ENCODE data around the gene ERAL1. TPM values are rescaled to one million over a fixed set of nuclear protein-coding genes. Genes with fewer than 3 reads are reported as not detected.
"Not testable (repeated sequence)": the region's sequence is repeated elsewhere in the genome, so short reads cannot be mapped to it uniquely, and the experiment has no call there.

Gene ERAL1
- total and polyA plus RNA-seq, 4 donors: 23.4 to 68.2 (median 48.1) TPM

DNA sequence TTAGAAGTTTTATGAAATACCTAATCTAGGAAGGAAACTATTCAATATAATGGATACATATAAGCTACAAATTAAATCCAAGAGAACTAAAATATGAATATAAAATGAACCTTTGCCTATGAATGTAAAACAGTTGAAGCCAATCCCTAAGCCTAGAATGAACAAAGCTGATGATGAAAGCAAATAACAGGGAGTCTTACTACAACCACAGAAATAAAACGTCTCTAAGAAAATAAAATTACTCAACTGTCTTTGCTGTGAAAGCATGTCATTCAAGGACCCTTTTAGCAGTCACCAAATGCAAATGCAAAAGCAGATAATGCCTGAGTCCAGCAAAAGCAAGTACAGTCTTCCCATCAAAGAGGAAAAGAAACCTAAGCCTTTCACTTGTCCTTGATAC is 35.2 kb upstream of the ERAL1 start:
- H3K9me3 ChIP-seq (ENCODE audit: control insufficient read depth, insufficient read depth, low read length): no peaks in the 10 kb centered on the region
- 14% methylated on average over 1 of the region's 1 CpG for WGBS (ENCODE audit: insufficient coverage)
- no peak for DNase-seq (ENCODE audit: low read depth in 4 of 6, low spot score in 6 of 6)

GRCh38 chr17:28827672-28828071 is 27.1 kb upstream of the ERAL1 start:
- Histone ChIP-seq H3K9me3 (ENCODE audit: control insufficient read depth, insufficient read depth, low read length) (no peaks in the 10 kb centered on the region), H3K27ac (ENCODE audit: low read depth, low read length) (no peak overlapping the region), H3K4me3 (ENCODE audit: low read depth, low read length) (no peak overlapping the region), H3K4me1 (ENCODE audit: control insufficient read depth, insufficient read depth, low read length) (no peaks in the 10 kb centered on the region), H3K27me3 (ENCODE audit: control insufficient read depth, insufficient read depth, low read length) (no peaks in the 10 kb centered on the region), H3K36me3 (ENCODE audit: control insufficient read depth, insufficient read depth, low read length) (peaks cover 10% of the 10 kb centered on the region)
- no CpG with 5 or more reads among the region's 1 CpG for WGBS (ENCODE audit: insufficient coverage)
- no peak for DNase-seq (ENCODE audit: low read depth in 4 of 6, low spot score in 6 of 6)

More for the DNA sequence above, 35.2 kb upstream of the ERAL1 start:
- Histone ChIP-seq H3K4me1 (ENCODE audit: control insufficient read depth, insufficient read depth, low read length) (peaks cover 5% of the 10 kb centered on the region), H3K36me3 (ENCODE audit: control insufficient read depth, insufficient read depth, low read length) (peaks cover 2% of the 10 kb centered on the region), H3K27ac (ENCODE audit: low read depth, low read length) (no peak overlapping the region), H3K4me3 (ENCODE audit: low read depth, low read length) (no peak overlapping the region), H3K27me3 (ENCODE audit: control insufficient read depth, insufficient read depth, low read length) (no peaks in the 10 kb centered on the region)

DNA sequence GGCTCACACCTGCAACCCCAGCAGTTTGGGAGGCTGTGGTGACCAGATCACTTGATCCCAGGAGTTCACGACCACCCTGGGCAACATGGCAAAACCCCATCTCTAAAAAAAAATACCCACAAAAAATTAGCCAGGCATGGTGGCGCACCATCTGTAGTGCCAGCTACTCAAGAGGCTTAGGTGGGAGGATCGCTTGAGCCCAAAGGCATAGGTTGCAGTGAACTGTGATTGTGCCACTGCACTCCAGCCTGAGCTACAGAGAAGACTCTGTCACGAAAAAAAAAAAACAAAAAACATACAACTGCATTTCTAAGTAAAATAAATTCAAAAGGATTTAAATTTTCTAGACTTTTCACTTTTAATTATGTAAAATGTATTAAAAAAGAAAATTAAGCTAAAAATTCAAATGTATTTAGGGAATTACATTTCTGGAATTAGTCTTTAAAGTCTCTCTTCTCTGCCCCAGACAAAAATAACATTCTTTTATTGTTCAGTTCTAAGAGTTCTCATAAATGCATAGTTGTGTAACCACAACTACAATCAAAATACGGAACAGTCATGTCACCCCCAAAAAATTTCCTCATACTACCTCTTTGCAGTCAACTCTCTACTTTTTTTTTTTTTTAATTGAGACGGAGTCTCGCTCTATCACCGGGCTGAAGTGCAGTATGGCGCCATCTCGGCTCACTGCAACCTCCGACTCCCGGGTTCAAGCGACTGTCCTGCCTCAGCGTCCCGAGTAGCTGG is 26.3 kb upstream of the ERAL1 start:
- no peaks in the 10 kb centered on the region for H3K27me3 ChIP-seq (ENCODE audit: control insufficient read depth, insufficient read depth, low read length)
- WGBS (ENCODE audit: insufficient coverage): 98% methylated on average over 9 of the region's 15 CpGs
- no peak overlapping the region for H3K27ac ChIP-seq (ENCODE audit: low read depth, low read length)
- no peaks in the 10 kb centered on the region for H3K4me1 ChIP-seq (ENCODE audit: control insufficient read depth, insufficient read depth, low read length)
- no peaks in the 10 kb centered on the region for H3K9me3 ChIP-seq (ENCODE audit: control insufficient read depth, insufficient read depth, low read length)
- no peak for DNase-seq (ENCODE audit: low read depth in 4 of 6, low spot score in 6 of 6)
- peaks cover 10% of the 10 kb centered on the region for H3K36me3 ChIP-seq (ENCODE audit: control insufficient read depth, insufficient read depth, low read length)
- H3K4me3 ChIP-seq (ENCODE audit: low read depth, low read length): no peak overlapping the region

DNA sequence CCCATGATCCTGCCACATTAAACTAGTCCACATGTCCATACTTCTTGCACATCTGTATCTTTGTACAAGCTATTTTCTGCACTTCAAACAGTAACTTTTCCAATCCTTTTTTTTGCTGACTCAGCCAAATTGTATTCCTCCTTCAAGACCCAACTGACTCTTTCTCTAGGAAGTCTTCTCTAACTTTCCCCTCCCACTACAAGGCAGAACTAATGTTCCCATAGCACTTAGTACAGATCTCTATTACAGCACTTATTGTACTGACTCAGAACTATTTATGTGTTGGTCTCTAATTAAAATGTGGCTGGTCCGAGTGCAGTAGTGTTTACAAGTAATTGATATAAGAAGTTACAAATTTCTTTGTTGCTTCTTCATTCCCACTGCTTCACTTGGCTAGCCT is 20.4 kb upstream of the ERAL1 start:
- H3K36me3 ChIP-seq (ENCODE audit: control insufficient read depth, insufficient read depth, low read length): peaks cover 4% of the 10 kb centered on the region
- no peak overlapping the region for H3K27ac ChIP-seq (ENCODE audit: low read depth, low read length)
- no CpG with 5 or more reads among the region's 1 CpG for WGBS (ENCODE audit: insufficient coverage)
- no peaks in the 10 kb centered on the region for H3K4me1 ChIP-seq (ENCODE audit: control insufficient read depth, insufficient read depth, low read length)
- no peaks in the 10 kb centered on the region for H3K27me3 ChIP-seq (ENCODE audit: control insufficient read depth, insufficient read depth, low read length)
- H3K9me3 ChIP-seq (ENCODE audit: control insufficient read depth, insufficient read depth, low read length): no peaks in the 10 kb centered on the region
- DNase-seq (ENCODE audit: low read depth in 4 of 6, low spot score in 6 of 6): no peak
- no peak overlapping the region for H3K4me3 ChIP-seq (ENCODE audit: low read depth, low read length)

DNA sequence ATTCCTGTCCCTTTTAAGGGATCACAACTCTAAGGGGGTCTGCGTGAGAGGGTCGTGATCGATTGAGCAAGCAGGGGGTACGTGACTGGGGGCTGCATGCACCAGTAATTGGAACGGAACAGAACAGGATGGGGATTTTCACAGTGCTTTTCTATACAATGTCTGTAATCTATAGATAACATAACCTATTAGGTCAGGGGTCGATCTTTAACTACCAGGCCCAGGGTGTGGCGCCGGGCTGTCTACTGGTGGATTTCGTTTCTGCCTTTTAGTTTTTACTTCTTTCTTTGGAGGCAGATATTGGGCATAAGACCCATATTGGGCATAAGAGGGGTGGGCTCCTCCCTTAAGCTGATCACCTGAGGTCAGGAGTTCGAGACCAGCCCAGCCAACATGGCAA is 18.3 kb upstream of the ERAL1 start:
- not testable (repeated sequence) for H3K36me3 ChIP-seq (ENCODE audit: control insufficient read depth, insufficient read depth, low read length); H3K4me3 ChIP-seq (ENCODE audit: low read depth, low read length); H3K27ac ChIP-seq (ENCODE audit: low read depth, low read length); DNase-seq (ENCODE audit: low read depth in 4 of 6, low spot score in 6 of 6); H3K27me3 ChIP-seq (ENCODE audit: control insufficient read depth, insufficient read depth, low read length); H3K9me3 ChIP-seq (ENCODE audit: control insufficient read depth, insufficient read depth, low read length)
- H3K4me1 ChIP-seq (ENCODE audit: control insufficient read depth, insufficient read depth, low read length): peaks cover 16% of the 10 kb centered on the region
- WGBS (ENCODE audit: insufficient coverage): 96% methylated on average over 3 of the region's 10 CpGs

DNA sequence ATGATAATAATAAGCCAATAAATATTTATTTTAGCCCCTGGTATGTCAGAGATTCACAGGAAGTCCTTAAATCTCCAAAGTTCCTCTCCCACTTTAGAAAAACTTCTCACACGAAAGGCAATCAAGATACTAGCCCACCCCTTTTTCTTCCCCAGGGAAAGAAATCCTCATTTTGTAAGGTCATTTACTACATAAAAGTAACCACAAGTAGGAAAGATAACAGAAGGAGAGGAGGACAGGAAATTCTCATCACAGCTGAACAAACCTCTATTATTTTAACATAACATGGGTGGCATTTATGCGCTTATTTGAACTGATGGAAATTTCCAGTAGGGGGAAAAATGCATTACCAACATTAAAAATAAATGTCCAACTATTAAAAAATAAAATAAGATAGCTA is 15.6 kb upstream of the ERAL1 start:
- WGBS (ENCODE audit: insufficient coverage): no CpG with 5 or more reads among the region's 2 CpGs
- Histone ChIP-seq H3K4me3 (ENCODE audit: low read depth, low read length) (no peak overlapping the region), H3K27me3 (ENCODE audit: control insufficient read depth, insufficient read depth, low read length) (no peaks in the 10 kb centered on the region), H3K36me3 (ENCODE audit: control insufficient read depth, insufficient read depth, low read length) (no peaks in the 10 kb centered on the region), H3K4me1 (ENCODE audit: control insufficient read depth, insufficient read depth, low read length) (peaks cover 22% of the 10 kb centered on the region), H3K27ac (ENCODE audit: low read depth, low read length) (no peak overlapping the region), H3K9me3 (ENCODE audit: control insufficient read depth, insufficient read depth, low read length) (no peaks in the 10 kb centered on the region)
- peak in 1 of 6 donors; percentile 12 for DNase-seq (ENCODE audit: low read depth in 4 of 6, low spot score in 6 of 6)

DNA sequence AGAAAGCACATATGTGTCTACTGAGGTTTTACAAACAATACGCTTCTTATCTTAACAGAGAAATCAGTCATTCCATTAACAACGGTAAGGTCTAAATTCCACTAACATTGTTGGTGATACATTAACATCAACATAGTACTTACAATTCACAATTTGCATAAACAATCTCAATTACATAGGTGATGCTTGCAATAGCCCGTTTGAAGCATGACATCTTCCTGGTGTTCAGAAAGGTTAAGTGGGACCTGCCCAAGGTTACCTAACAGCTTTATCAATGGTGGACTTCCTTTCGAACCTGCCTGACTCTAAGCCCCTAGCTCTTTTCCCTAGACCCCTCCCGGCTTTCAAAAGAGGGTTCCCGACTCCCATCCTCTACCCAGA is 12.9 kb upstream of the ERAL1 start:
- H3K36me3 ChIP-seq (ENCODE audit: control insufficient read depth, insufficient read depth, low read length): no peaks in the 10 kb centered on the region
- peak overlapping the region; percentile 70 for H3K27ac ChIP-seq (ENCODE audit: low read depth, low read length)
- DNase-seq (ENCODE audit: low read depth in 4 of 6, low spot score in 6 of 6): no peak
- 12% methylated on average over 6 of the region's 6 CpGs for WGBS (ENCODE audit: insufficient coverage)
- no peaks in the 10 kb centered on the region for H3K27me3 ChIP-seq (ENCODE audit: control insufficient read depth, insufficient read depth, low read length)
- H3K4me3 ChIP-seq (ENCODE audit: low read depth, low read length): peak overlapping the region; percentile 90
- H3K9me3 ChIP-seq (ENCODE audit: control insufficient read depth, insufficient read depth, low read length): no peaks in the 10 kb centered on the region
- H3K4me1 ChIP-seq (ENCODE audit: control insufficient read depth, insufficient read depth, low read length): peaks cover 22% of the 10 kb centered on the region

DNA sequence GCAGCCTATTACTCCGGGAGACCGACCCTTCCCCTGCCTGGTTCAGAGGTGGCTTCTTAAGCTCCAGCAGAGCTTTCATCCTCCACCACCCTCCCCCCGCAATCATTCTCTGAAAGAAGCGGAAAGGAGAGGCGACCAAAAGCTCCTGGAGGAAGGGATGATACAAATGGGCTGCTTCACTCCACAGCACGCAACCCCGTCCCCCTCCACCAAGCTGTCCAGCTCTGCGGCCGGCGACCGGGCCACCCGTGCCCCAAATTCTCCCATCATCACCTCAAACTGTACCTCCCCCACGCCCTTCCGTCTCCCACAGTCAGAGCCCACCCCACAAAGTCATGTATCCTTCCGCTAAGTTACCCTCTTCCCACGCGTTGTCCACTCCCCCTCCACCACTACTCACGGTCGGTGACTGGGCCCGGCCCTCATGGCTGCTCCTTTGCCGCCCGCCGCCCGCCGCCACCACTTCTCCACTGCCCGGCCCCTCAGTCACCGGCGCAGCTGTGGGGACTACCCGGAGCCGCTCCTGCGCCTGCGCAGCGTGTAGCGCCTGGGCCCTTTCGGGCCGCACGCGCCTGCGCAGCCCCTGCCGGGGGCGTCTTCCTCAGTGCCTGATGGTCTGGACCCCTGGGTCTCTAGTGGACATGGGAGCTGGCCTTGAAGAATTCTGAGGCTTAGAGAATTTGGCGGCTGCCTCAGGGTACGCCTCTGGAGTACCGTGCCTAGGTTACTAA is 12.4 kb upstream of the ERAL1 start, which contains the start of gene FAM222B:
TSS of gene FAM222B (minus strand) at position 509 of the 731 bp plus-strand sequence. CDS start 76,123 bp downstream, outside the sequence.
- Histone ChIP-seq H3K36me3 (ENCODE audit: control insufficient read depth, insufficient read depth, low read length) (no peaks in the 10 kb centered on the region), H3K9me3 (ENCODE audit: control insufficient read depth, insufficient read depth, low read length) (no peaks in the 10 kb centered on the region), H3K4me3 (ENCODE audit: low read depth, low read length) (peak within 1 kb of the TSS; percentile 90), H3K4me1 (ENCODE audit: control insufficient read depth, insufficient read depth, low read length) (peaks cover 22% of the 10 kb centered on the region), H3K27ac (ENCODE audit: low read depth, low read length) (peak within 1 kb of the TSS; percentile 70), H3K27me3 (ENCODE audit: control insufficient read depth, insufficient read depth, low read length) (no peaks in the 10 kb centered on the region)
- under 1% methylated on average over 42 of the region's 44 CpGs for WGBS (ENCODE audit: insufficient coverage)
- DNase-seq (ENCODE audit: low read depth in 4 of 6, low spot score in 6 of 6): peak; percentile 70 to 97 (median 82)

GRCh38 chr17:28843816-28844148 is 11.0 kb upstream of the ERAL1 start:
- Histone ChIP-seq H3K36me3 (ENCODE audit: control insufficient read depth, insufficient read depth, low read length) (no peaks in the 10 kb centered on the region), H3K27ac (ENCODE audit: low read depth, low read length) (no peak overlapping the region), H3K4me1 (ENCODE audit: control insufficient read depth, insufficient read depth, low read length) (peaks cover 22% of the 10 kb centered on the region), H3K9me3 (ENCODE audit: control insufficient read depth, insufficient read depth, low read length) (no peaks in the 10 kb centered on the region), H3K4me3 (ENCODE audit: low read depth, low read length) (no peak overlapping the region), H3K27me3 (ENCODE audit: control insufficient read depth, insufficient read depth, low read length) (no peaks in the 10 kb centered on the region)
- WGBS (ENCODE audit: insufficient coverage): 73% methylated on average over 6 of the region's 6 CpGs
- DNase-seq (ENCODE audit: low read depth in 4 of 6, low spot score in 6 of 6): no peak

- no peak for DNase-seq (ENCODE audit: low read depth in 4 of 6, low spot score in 6 of 6)
- no peaks in the 10 kb centered on the region for H3K36me3 ChIP-seq (ENCODE audit: control insufficient read depth, insufficient read depth, low read length)
- 98% methylated on average over 9 of the region's 10 CpGs for WGBS (ENCODE audit: insufficient coverage)
- no peak overlapping the region for H3K27ac ChIP-seq (ENCODE audit: low read depth, low read length)
- H3K4me3 ChIP-seq (ENCODE audit: low read depth, low read length): no peak overlapping the region
- peaks cover 10% of the 10 kb centered on the region for H3K4me1 ChIP-seq (ENCODE audit: control insufficient read depth, insufficient read depth, low read length)
- H3K27me3 ChIP-seq (ENCODE audit: control insufficient read depth, insufficient read depth, low read length): no peaks in the 10 kb centered on the region
- H3K9me3 ChIP-seq (ENCODE audit: control insufficient read depth, insufficient read depth, low read length): no peaks in the 10 kb centered on the region
Observed at GRCh38 chr17:28846231-28846630, 8.6 kb upstream of the ERAL1 start.

Data from spinal cord (tissue), 10 donors.